Kidney (tissue), 14 donors: ENCODE measurements around the gene RHOG. TPM values are rescaled to one million over a fixed set of nuclear protein-coding genes. Genes with fewer than 3 reads are reported as not detected.

Experiments
- DNase-seq, 5 donors: peaks; one replicate each; pipeline ENCODE4 v3.0.0-alpha.2; 2013 to 2020
- FAIRE-seq: peaks from 2 replicates; lab custom pipeline; 2012; peaks lifted over from hg19 to GRCh38; lab: Jason Lieb, UNC
- H3K27ac ChIP-seq, 2 donors: one replicate each; pipeline ENCODE4 v1.7.0; 2013; ENCODE audit warnings: low read depth in 2 of 2, low read length in 2 of 2, inconsistent platforms in 1 of 2
- H3K27me3 ChIP-seq: one replicate; pipeline ENCODE4 v1.7.1; 2013; ENCODE audit warnings: low read length, inconsistent platforms; ENCODE audit not compliant: control insufficient read depth, insufficient read depth
- H3K36me3 ChIP-seq, 3 donors: one replicate each; pipeline versions ENCODE4 v1.7.0 to v1.7.1; 2013; ENCODE audit warnings: low read length in 3 of 3, control low read depth in 1 of 3, inconsistent platforms in 1 of 3; ENCODE audit not compliant: insufficient read depth in 3 of 3, control insufficient read depth in 2 of 3
- H3K4me1 ChIP-seq, 3 donors: one replicate each; pipeline versions ENCODE4 v1.7.0 to v1.7.1; 2013; ENCODE audit warnings: low read length in 3 of 3, inconsistent platforms in 1 of 3, low read depth in 1 of 3; ENCODE audit not compliant: control insufficient read depth in 2 of 3, insufficient read depth in 2 of 3
- H3K4me3 ChIP-seq, 3 donors: one replicate each; pipeline versions ENCODE4 v1.7.0 to v1.8.1; 2013; ENCODE audit warnings: low read length in 3 of 3, control low read depth in 1 of 3, inconsistent platforms in 1 of 3
- H3K9ac ChIP-seq, 3 donors: one replicate each; pipeline versions ENCODE4 v1.7.0 to v1.7.1; 2013; ENCODE audit warnings: low read length in 3 of 3, control low read depth in 1 of 3, inconsistent platforms in 1 of 3
- H3K9me3 ChIP-seq, 3 donors: one replicate each; pipeline versions ENCODE4 v1.7.0 to v1.7.1; 2013; ENCODE audit warnings: low read length in 3 of 3, control low read depth in 1 of 3, inconsistent platforms in 1 of 3; ENCODE audit not compliant: control insufficient read depth in 2 of 3, insufficient read depth in 1 of 3
- CTCF ChIP-seq: IDR thresholded peaks from 3 replicates; pipeline ENCODE4 v1.5.1; 2012; ENCODE audit warnings: mild to moderate bottlenecking, moderate library complexity, borderline replicate concordance; ENCODE audit not compliant: insufficient read depth; ENCODE audit errors: extremely low read depth
- intact Hi-C: fragments of 100-400 bp; cut with DNase I; formaldehyde crosslinking; loops from one replicate; pipeline ENCODE4 v1.11.1; 2022
- polyA plus RNA-seq: library from polyadenylated mRNA; stranded (reverse); fragments of 350-450 nt; fragmentation: Illumina TruSeq; extraction: RNeasy Lipid Tissue Mini Kit (QIAGEN cat#74804); gene quantifications from one replicate; pipeline ENCODE4 v1.2.3, GENCODE V29; 2014; ENCODE audit warnings: low read depth, low replicate concordance; ENCODE audit not compliant: insufficient read depth
- total RNA-seq: library from RNA; stranded (reverse); fragmentation: NEBNext Ultra II Directional; extraction: Animal tissue kit (Norgen Biotek cat#: 25700); gene quantifications from one replicate; pipeline ENCODE4 v1.2.1, GENCODE V29; 2021
- donor health status: control.
- donor health status: control.
- donor health status: control.
- donor health status: control.
- donor health status: control.
- donor health status: DM: yes; HTN: yes; CAD: no.
- donor health status: Normal renal cell carcinoma (clear cell type).

RHOG gene
- total and polyA plus RNA-seq, 2 donors from 2014 or later = 43.1 to 56.0 TPM

DNA sequence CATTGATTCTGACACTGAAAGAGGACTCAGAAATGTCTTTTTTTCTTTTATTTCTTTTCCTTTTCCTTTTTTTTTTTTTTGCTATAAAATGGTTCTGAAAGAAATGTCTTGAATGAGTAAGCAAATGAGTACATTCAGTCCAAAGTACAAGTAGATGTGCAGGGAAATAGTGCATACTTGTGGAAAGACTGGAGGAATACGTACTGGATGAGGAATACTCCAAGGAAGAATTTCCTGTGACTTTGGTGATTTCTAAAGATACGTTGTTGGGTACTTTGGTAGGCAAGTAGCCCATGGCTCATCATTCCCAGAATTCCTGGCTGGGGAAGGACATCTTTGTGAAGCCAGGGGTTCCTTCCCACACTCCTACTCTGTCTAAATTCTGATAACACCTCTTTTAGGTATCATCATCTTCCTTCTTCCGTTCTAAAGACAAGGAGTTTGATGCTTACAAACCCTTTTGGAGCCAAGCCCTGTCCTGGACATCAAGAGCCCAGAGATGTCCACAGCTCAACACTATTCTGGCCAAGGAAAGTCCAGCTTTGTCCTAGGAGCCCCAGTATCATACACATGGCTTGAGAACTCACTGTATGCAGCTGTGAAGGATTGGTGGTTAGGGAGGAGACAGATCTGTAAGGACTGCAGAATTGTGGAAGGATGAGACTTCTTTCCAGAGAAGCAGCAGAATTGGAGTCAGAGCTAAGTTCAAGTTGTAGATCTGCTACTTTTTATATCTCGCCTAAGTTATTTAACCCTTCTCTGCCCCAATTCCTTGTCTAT is 38.6 kb downstream of the RHOG start:
- intact Hi-C loops = no loop called here
- no peaks in the 10 kb centered on the region for H3K9me3 ChIP-seq
- no peak overlapping the region for H3K4me3 ChIP-seq
- H3K4me1 ChIP-seq = peaks cover 0 to 4% (median 0%) of the 10 kb centered on the region in 3 donors
- no peak overlapping the region for H3K27ac ChIP-seq
- no peaks in the 10 kb centered on the region for H3K27me3 ChIP-seq
- H3K9ac ChIP-seq = no peak overlapping the region
- no peak for TF ChIP-seq CTCF
- peak in 1 of 5 donors; percentile 6 for DNase-seq
- no peak for FAIRE-seq
- no peaks in the 10 kb centered on the region for H3K36me3 ChIP-seq

DNA sequence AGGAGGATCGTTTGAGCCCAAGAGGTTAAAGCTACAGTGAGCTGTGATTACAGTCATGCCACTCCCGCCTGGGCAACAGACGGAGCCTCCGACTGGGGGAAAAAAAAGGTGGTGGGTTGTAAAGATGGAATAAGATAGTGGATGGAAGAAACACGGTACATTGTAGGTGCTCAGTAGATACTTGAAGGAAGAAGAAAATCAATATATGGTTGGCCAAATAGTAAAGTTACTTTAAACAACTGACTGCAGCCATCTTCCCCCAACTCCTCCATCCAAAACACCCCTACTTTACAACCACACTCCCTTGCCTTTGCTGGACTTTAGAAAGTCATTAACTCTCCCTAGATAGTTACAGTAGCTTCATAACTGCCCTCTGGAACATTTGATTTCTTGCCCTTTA is 40.9 kb downstream of the RHOG start:
- H3K9ac ChIP-seq = no peak overlapping the region
- no peak overlapping the region for H3K4me3 ChIP-seq
- intact Hi-C loops = no loop called here
- no peaks in the 10 kb centered on the region for H3K27me3 ChIP-seq
- TF ChIP-seq CTCF = no peak
- no peak for FAIRE-seq
- H3K4me1 ChIP-seq = peaks cover 3 to 6% (median 4%) of the 10 kb centered on the region in 3 donors
- peak in 1 of 5 donors; percentile 32 for DNase-seq
- H3K27ac ChIP-seq = no peak overlapping the region
- no peaks in the 10 kb centered on the region for H3K36me3 ChIP-seq
- H3K9me3 ChIP-seq = no peaks in the 10 kb centered on the region

DNA sequence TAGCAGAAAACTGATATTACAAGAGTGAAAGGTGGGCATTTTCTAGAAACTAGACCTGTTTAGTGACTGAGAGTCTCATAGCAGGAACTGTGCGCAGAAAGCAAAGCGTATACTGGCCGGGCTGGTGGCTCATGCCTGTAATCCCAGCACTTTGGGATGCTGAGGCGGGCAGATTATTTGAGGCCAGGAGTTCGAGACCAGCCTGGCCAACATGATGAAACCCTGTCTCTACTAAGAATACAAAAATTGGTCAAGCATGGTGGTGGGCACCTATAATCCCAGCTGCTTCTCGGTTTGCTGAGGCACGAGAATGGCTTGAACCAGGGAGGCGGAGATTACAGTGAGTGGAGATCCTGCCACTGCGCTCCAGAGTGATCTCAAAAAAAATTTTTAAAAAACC is 41.6 kb downstream of the RHOG start:
- H3K36me3 ChIP-seq = no peaks in the 10 kb centered on the region
- H3K4me1 ChIP-seq = peaks cover 3 to 8% (median 4%) of the 10 kb centered on the region in 3 donors
- no peak for FAIRE-seq
- H3K27ac ChIP-seq = no peak overlapping the region
- no peaks in the 10 kb centered on the region for H3K9me3 ChIP-seq
- no peak overlapping the region for H3K9ac ChIP-seq
- DNase-seq = peak in 1 of 5 donors; percentile 24
- intact Hi-C loops = no loop called here
- no peak for TF ChIP-seq CTCF
- H3K4me3 ChIP-seq = no peak overlapping the region
- no peaks in the 10 kb centered on the region for H3K27me3 ChIP-seq
